ENCODE measurements around the gene SURF4.

DNA sequence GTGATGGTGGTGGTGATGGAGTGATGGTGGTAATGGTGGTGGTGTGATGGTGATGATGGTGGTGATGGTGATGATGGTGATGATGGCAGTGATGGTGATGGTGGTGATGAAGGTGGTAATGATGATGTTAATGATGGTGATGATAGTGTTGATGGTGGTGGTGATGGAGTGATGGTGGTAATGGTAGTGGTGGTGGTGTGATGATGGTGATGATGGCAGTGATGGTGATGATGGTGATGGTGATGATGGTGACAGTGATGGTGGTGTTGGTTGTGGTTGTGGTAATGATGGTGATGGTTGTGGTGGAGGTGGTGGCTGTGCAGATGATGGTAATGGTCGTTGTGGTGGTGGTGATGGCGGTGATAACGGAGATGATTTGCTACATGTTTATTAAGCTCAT lies 7.6 kb upstream of the SURF4 start:
- TF ChIP-seq, protein P1, sequence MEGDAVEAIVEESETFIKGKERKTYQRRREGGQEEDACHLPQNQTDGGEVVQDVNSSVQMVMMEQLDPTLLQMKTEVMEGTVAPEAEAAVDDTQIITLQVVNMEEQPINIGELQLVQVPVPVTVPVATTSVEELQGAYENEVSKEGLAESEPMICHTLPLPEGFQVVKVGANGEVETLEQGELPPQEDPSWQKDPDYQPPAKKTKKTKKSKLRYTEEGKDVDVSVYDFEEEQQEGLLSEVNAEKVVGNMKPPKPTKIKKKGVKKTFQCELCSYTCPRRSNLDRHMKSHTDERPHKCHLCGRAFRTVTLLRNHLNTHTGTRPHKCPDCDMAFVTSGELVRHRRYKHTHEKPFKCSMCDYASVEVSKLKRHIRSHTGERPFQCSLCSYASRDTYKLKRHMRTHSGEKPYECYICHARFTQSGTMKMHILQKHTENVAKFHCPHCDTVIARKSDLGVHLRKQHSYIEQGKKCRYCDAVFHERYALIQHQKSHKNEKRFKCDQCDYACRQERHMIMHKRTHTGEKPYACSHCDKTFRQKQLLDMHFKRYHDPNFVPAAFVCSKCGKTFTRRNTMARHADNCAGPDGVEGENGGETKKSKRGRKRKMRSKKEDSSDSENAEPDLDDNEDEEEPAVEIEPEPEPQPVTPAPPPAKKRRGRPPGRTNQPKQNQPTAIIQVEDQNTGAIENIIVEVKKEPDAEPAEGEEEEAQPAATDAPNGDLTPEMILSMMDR (IDR thresholded peaks at IDR 0.05), result no peak
- TF ChIP-seq POLR2A (IDR thresholded peaks at IDR 0.05), result no peak

All from prostate gland (tissue), 2 donors.